K562 (cell line): Measurements from ENCODE around the gene GPATCH2. TPM values are rescaled to one million over a fixed set of nuclear protein-coding genes. Genes with fewer than 3 reads are reported as not detected.

Experiments
- BACH1 ChIP-seq: fragments of 200-800 bp; sonication (Bioruptor generic); IDR thresholded peaks from 2 replicates; pipeline ENCODE4 v1.6.1; 2016; ENCODE audit warnings: missing genetic modification characterization, missing compliant biosample characterization
- BCOR ChIP-seq: fragments of 450-650 bp; IDR thresholded peaks from 2 replicates; pipeline ENCODE4 v1.6.1; 2016
- CBFA2T2 ChIP-seq: fragments of 450-650 bp; conservative IDR thresholded peaks from 2 replicates; pipeline ENCODE4 v1.6.1; 2017; ENCODE audit warnings: mild to moderate bottlenecking
- FOXA3 ChIP-seq, 2 experiments: fragments of 450-650 bp in 1 of 2; sonication (generic) in 1 of 2; formaldehyde crosslinking; IDR thresholded peaks in 1 of 2; conservative IDR thresholded peaks in 1 of 2; 2 replicates each; pipeline versions ENCODE4 v1.4.0 to v1.8.0; 2020 to 2022; ENCODE audit warnings: mild to moderate bottlenecking in 2 of 2, missing genetic modification reagents in 1 of 2
- RBM39 ChIP-seq: fragments of 200-400 bp; formaldehyde crosslinking; optimal IDR thresholded peaks from 2 replicates; pipeline ENCODE3; 2018; ENCODE audit warnings: low read depth, low read length
- WHSC1 ChIP-seq: IDR thresholded peaks from one replicate; pipeline ENCODE4 v1.6.1; 2012; ENCODE audit warnings: low read length, control low read depth, inconsistent platforms
- polyA plus RNA-seq, 8 experiments: library from polyadenylated mRNA; depleted of rRNA in 4 of 8; stranded (reverse) in 5 of 8; unstranded in 3 of 8; fragments of >200 nt; fragmentation: Nextera tagmentation in 2 of 8; fragmentation: Illumina TruSeq in 1 of 8; extraction: Ambion mirVana in 2 of 8; extraction: Trizol in 1 of 8; gene quantifications; 2 replicates each; pipeline versions ENCODE4 v1.2.1 to v1.2.3, GENCODE V29; 2011 to 2014; ENCODE audit warnings: inconsistent platforms in 1 of 8, missing spikeins in 1 of 8
- total RNA-seq, 7 experiments: library from RNA; depleted of rRNA in 6 of 7; stranded (reverse); fragments of >200 nt in 6 of 7; fragmentation: Illumina TruSeq in 2 of 7; extraction: Trizol in 2 of 7; gene quantifications; 2 replicates each; pipeline versions ENCODE4 v1.2.1 to v1.2.3, GENCODE V29; 2011 to 2021; ENCODE audit warnings: low replicate concordance in 1 of 7
- TF ChIP-seq, protein P1 (sequence below): sonication (generic); formaldehyde crosslinking; IDR thresholded peaks from 2 replicates; pipeline ENCODE4 v1.5.0; 2020; ENCODE audit warnings: missing genetic modification reagents
- TF ChIP-seq, protein P2 (sequence below): fragments of 450-650 bp; IDR thresholded peaks from 2 replicates; pipeline ENCODE4 v1.6.1; 2016; ENCODE audit warnings: borderline replicate concordance
- TF ChIP-seq, protein P3 (sequence below): sonication (generic); formaldehyde crosslinking; IDR thresholded peaks from 2 replicates; pipeline ENCODE4 v1.8.0; 2023; ENCODE audit warnings: mild to moderate bottlenecking, missing genetic modification reagents

Gene GPATCH2
- total and polyA plus RNA-seq, 9 of the 15 experiments (the other 6 are each of a cell fraction or from before 2014, with no cell fraction given), result 0.38 to 2.0 (median 0.55) TPM

DNA sequence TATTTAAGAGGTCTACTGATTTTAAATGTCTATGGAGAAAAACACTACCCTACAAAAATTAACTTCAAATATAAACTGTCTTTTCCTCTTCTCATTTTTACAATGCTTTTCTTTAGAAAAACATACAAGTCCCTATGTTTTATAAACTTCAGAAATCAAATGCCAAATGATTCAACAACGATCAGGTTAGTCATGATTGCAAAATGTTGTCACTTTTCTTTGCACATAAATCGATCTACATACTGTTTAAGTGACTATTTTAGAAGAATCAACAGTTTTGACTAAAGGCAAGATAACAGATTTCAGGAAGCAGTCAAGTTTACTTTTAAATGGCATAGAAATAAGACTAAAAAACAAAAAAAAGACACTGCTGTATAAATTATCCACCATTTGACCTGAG lies 168.7 kb downstream of the GPATCH2 start (continued):
- TF ChIP-seq BACH1 (tag) (no peak), FOXA3 (CRISPR knock-in tag; conservative IDR thresholded peaks at IDR 0.05 in 1 of 2, IDR thresholded peaks at IDR 0.05 in 1 of 2) (no peak), CBFA2T2 (no peak), WHSC1 (no peak), RBM39 (no peak), BCOR (no peak)
- TF ChIP-seq, protein P1, sequence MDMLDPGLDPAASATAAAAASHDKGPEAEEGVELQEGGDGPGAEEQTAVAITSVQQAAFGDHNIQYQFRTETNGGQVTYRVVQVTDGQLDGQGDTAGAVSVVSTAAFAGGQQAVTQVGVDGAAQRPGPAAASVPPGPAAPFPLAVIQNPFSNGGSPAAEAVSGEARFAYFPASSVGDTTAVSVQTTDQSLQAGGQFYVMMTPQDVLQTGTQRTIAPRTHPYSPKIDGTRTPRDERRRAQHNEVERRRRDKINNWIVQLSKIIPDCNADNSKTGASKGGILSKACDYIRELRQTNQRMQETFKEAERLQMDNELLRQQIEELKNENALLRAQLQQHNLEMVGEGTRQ (CRISPR knock-in tag), result no peak
- TF ChIP-seq, protein P2, sequence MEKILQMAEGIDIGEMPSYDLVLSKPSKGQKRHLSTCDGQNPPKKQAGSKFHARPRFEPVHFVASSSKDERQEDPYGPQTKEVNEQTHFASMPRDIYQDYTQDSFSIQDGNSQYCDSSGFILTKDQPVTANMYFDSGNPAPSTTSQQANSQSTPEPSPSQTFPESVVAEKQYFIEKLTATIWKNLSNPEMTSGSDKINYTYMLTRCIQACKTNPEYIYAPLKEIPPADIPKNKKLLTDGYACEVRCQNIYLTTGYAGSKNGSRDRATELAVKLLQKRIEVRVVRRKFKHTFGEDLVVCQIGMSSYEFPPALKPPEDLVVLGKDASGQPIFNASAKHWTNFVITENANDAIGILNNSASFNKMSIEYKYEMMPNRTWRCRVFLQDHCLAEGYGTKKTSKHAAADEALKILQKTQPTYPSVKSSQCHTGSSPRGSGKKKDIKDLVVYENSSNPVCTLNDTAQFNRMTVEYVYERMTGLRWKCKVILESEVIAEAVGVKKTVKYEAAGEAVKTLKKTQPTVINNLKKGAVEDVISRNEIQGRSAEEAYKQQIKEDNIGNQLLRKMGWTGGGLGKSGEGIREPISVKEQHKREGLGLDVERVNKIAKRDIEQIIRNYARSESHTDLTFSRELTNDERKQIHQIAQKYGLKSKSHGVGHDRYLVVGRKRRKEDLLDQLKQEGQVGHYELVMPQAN, result no peak
- TF ChIP-seq, protein P3, sequence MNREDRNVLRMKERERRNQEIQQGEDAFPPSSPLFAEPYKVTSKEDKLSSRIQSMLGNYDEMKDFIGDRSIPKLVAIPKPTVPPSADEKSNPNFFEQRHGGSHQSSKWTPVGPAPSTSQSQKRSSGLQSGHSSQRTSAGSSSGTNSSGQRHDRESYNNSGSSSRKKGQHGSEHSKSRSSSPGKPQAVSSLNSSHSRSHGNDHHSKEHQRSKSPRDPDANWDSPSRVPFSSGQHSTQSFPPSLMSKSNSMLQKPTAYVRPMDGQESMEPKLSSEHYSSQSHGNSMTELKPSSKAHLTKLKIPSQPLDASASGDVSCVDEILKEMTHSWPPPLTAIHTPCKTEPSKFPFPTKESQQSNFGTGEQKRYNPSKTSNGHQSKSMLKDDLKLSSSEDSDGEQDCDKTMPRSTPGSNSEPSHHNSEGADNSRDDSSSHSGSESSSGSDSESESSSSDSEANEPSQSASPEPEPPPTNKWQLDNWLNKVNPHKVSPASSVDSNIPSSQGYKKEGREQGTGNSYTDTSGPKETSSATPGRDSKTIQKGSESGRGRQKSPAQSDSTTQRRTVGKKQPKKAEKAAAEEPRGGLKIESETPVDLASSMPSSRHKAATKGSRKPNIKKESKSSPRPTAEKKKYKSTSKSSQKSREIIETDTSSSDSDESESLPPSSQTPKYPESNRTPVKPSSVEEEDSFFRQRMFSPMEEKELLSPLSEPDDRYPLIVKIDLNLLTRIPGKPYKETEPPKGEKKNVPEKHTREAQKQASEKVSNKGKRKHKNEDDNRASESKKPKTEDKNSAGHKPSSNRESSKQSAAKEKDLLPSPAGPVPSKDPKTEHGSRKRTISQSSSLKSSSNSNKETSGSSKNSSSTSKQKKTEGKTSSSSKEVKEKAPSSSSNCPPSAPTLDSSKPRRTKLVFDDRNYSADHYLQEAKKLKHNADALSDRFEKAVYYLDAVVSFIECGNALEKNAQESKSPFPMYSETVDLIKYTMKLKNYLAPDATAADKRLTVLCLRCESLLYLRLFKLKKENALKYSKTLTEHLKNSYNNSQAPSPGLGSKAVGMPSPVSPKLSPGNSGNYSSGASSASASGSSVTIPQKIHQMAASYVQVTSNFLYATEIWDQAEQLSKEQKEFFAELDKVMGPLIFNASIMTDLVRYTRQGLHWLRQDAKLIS, result no peak
